PC-9 (cell line): ENCODE results near the gene AMOT. TPM values are rescaled to one million over a fixed set of nuclear protein-coding genes. Genes with fewer than 3 reads are reported as not detected.

Source experiments
- BruUV-seq: library from RNA; stranded (reverse); fragments of 400-500 nt; replicated peaks from 2 replicates; lab custom pipeline; 2021; lab: Mats Ljungman, UMichigan
- CTCF ChIA-PET: fragments of 300-600 bp; sonication (Branson Sonifier 250); formaldehyde crosslinking; loops from one replicate; lab custom pipeline; 2022; ENCODE audit warnings: antibody characterized with exemption; lab: Charles Lee
- POLR2A ChIA-PET: fragments of 300-600 bp; sonication (Branson Sonifier 250); formaldehyde crosslinking; loops from one replicate; lab custom pipeline; 2022; ENCODE audit warnings: antibody characterized with exemption; ENCODE audit not compliant: unreplicated experiment; lab: Charles Lee
- DNase-seq, 2 experiments: peaks; one replicate each; pipeline versions ENCODE4 v3.0.0 to v3.0.0-alpha.2; 2015 to 2022; ENCODE audit warnings: mixed read lengths in 1 of 2
- H2AFZ ChIP-seq: fragments of 200-600 bp; sonication (generic); 2 replicates; pipeline ENCODE4 v1.8.1; 2017; ENCODE audit warnings: antibody characterized with exemption
- H3F3A ChIP-seq: fragments of 200-600 bp; sonication (generic); 2 replicates; pipeline ENCODE4 v1.8.1; 2017; ENCODE audit warnings: antibody characterized with exemption, mild to moderate bottlenecking, low read depth; ENCODE audit not compliant: insufficient read depth
- H3K27ac ChIP-seq: fragments of 200-600 bp; sonication (generic); 2 replicates; pipeline ENCODE4 v1.6.1; 2016; ENCODE audit warnings: mixed run types
- H3K27me3 ChIP-seq: fragments of 200-600 bp; sonication (generic); 2 replicates; pipeline ENCODE4 v1.6.1; 2016; ENCODE audit warnings: low read depth, mixed run types; ENCODE audit not compliant: insufficient read depth
- H3K36me3 ChIP-seq: fragments of 200-600 bp; sonication (generic); 2 replicates; pipeline ENCODE4 v1.6.1; 2016; ENCODE audit warnings: low read depth, mixed run types
- H3K4me1 ChIP-seq: fragments of 200-600 bp; sonication (generic); replicated peaks from 2 replicates; pipeline ENCODE4 v1.6.1; 2016; ENCODE audit warnings: mixed run types; ENCODE audit not compliant: insufficient read depth
- H3K4me2 ChIP-seq: fragments of 200-600 bp; sonication (generic); 2 replicates; pipeline ENCODE4 v1.6.1; 2017; ENCODE audit warnings: mixed run types
- H3K4me3 ChIP-seq: fragments of 200-600 bp; sonication (generic); 2 replicates; pipeline ENCODE4 v1.6.1; 2016; ENCODE audit warnings: mixed run types
- H3K79me2 ChIP-seq: fragments of 200-600 bp; sonication (generic); 2 replicates; pipeline ENCODE4 v1.6.1; 2017; ENCODE audit warnings: low read depth, mixed run types
- H3K9me2 ChIP-seq: fragments of 200-600 bp; sonication (generic); 2 replicates; pipeline ENCODE4 v1.8.1; 2017; ENCODE audit warnings: mild to moderate bottlenecking; ENCODE audit not compliant: insufficient read depth
- H3K9me3 ChIP-seq: fragments of 200-600 bp; sonication (generic); 2 replicates; pipeline ENCODE4 v1.8.1; 2016; ENCODE audit warnings: low read depth; ENCODE audit not compliant: insufficient read depth
- H4K20me1 ChIP-seq: fragments of 200-600 bp; sonication (generic); 2 replicates; pipeline ENCODE4 v1.8.1; 2017; ENCODE audit not compliant: insufficient read depth
- EZH2 ChIP-seq: fragments of 200-600 bp; sonication (generic); IDR thresholded peaks from 2 replicates; pipeline ENCODE4 v1.8.0; 2017; ENCODE audit warnings: antibody characterized with exemption, low read depth
- intact Hi-C: fragments of 100-400 bp; cut with micrococcal nuclease; formaldehyde crosslinking; loops from one replicate; pipeline ENCODE4 v1.10.0; 2022; ENCODE audit not compliant: unreplicated experiment
- total RNA-seq: library from RNA; stranded (reverse); gene quantifications from 2 replicates; pipeline ENCODE4 v1.2.3, GENCODE V29; 2021
- TF ChIP-seq, protein P1 (sequence below): fragments of 200-600 bp; sonication (generic); conservative IDR thresholded peaks from 2 replicates; pipeline ENCODE4 v1.6.1; 2017; ENCODE audit warnings: mixed run types, antibody characterized with exemption, mild to moderate bottlenecking, moderate library complexity

The AMOT gene
- total RNA-seq, 1 experiment from 2014 or later: 88.0 TPM

DNA sequence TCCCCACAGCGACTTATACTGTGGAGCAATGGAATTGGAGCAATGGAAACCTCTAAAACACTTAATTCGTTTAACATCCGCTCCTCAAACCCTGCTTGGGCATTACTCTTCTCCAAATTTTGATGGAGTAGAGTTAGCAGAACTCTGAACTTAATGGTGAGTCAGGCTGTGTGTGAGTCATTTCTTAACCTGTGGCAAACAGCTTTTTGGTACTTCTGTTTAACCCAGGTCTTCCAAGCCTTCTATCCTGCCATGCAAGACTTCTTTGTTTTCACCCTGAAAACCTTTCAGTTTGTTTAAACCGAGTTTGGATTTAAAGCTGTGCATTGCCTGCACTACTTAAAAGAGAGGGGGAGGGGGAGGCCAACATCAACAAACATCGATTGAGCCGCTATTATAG lies 3.6 kb upstream of the AMOT start:
- peaks cover 24% of the 10 kb centered on the region for H3K4me1 ChIP-seq
- H3K79me2 ChIP-seq: 0 out of 2 replicates have a peak, but pooled peaks cover 1% of the 10 kb centered on the region
- no peak for TF ChIP-seq EZH2
- TF ChIP-seq, protein P1, sequence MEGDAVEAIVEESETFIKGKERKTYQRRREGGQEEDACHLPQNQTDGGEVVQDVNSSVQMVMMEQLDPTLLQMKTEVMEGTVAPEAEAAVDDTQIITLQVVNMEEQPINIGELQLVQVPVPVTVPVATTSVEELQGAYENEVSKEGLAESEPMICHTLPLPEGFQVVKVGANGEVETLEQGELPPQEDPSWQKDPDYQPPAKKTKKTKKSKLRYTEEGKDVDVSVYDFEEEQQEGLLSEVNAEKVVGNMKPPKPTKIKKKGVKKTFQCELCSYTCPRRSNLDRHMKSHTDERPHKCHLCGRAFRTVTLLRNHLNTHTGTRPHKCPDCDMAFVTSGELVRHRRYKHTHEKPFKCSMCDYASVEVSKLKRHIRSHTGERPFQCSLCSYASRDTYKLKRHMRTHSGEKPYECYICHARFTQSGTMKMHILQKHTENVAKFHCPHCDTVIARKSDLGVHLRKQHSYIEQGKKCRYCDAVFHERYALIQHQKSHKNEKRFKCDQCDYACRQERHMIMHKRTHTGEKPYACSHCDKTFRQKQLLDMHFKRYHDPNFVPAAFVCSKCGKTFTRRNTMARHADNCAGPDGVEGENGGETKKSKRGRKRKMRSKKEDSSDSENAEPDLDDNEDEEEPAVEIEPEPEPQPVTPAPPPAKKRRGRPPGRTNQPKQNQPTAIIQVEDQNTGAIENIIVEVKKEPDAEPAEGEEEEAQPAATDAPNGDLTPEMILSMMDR: no peak
- no peaks in the 10 kb centered on the region; the same call in 1 of the 2 replicates for H3F3A ChIP-seq
- no peaks in the 10 kb centered on the region for H3K9me2 ChIP-seq
- H3K27me3 ChIP-seq: no peaks in the 10 kb centered on the region
- peak overlapping the region; percentile 21; the same call in 1 of the 2 replicates for H3K4me2 ChIP-seq
- ChIA-PET POLR2A (no interaction called here), CTCF (interaction anchor here (0.9 kb wide), 1 partner anchor 202 kb away, joined by 3 read pairs; no protein-coding TSS in a partner anchor)
- peak in 1 of 2 experiments; percentile 40 for DNase-seq
- intact Hi-C loops: loop anchor here (5.0 kb wide), 1 partner anchor 37 kb away; no protein-coding TSS in a partner anchor
- no peaks in the 10 kb centered on the region for H3K36me3 ChIP-seq
- BruUV-seq: no TSS peak
- H3K9me3 ChIP-seq: no peaks in the 10 kb centered on the region
- H3K4me3 ChIP-seq: no peak overlapping the region
- H2AFZ ChIP-seq: no peak overlapping the region
- no peaks in the 10 kb centered on the region for H4K20me1 ChIP-seq
- no peak overlapping the region for H3K27ac ChIP-seq

DNA sequence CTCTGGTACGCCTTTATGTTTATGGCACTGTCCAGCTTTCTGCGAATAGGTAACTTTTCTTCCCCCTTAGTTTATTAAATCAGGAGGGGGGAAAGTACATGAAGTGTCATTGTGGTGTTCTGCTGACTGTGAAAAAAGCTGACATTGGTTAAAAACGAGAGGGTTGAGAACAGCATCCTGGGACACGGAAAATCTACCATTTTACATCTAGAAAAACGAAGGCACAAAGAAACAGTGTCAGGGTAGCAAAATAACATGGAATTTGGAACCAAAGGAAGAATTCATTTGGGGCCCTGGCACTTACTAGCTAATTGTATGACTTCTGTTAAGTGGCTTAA lies 1.2 kb upstream of the AMOT start:
- DNase-seq: no peak
- Histone ChIP-seq H3K9me3 (no peaks in the 10 kb centered on the region), H2AFZ (peak overlapping the region; percentile 61), H3K4me2 (peak overlapping the region; percentile 91), H3K79me2 (peaks cover 26% of the 10 kb centered on the region), H3F3A (no peaks in the 10 kb centered on the region; the same call in 1 of the 2 replicates), H3K4me3 (peak overlapping the region; percentile 85; the same call in 1 of the 2 replicates), H3K27me3 (no peaks in the 10 kb centered on the region), H3K4me1 (peaks cover 34% of the 10 kb centered on the region), H4K20me1 (no peaks in the 10 kb centered on the region), H3K27ac (no peak overlapping the region), H3K9me2 (no peaks in the 10 kb centered on the region; the same call in 1 of the 2 replicates), H3K36me3 (no peaks in the 10 kb centered on the region)
- TF ChIP-seq EZH2: no peak
- TF ChIP-seq, protein P1: no peak
- BruUV-seq: TSS peak; percentile 36
- ChIA-PET CTCF (interaction anchor here (0.9 kb wide), 1 partner anchor 10 kb away, joined by 6 read pairs; no protein-coding TSS in a partner anchor), POLR2A (interaction anchor here (0.7 to 0.8 kb wide), 4 partner anchors 10 to 1160 kb away, joined by 3 to 8 read pairs (median 6); no protein-coding TSS in a partner anchor)
- intact Hi-C loops: loop anchor here (1.0 to 5.0 kb wide), 3 partner anchors 10 to 125 kb away; no protein-coding TSS in a partner anchor

DNA sequence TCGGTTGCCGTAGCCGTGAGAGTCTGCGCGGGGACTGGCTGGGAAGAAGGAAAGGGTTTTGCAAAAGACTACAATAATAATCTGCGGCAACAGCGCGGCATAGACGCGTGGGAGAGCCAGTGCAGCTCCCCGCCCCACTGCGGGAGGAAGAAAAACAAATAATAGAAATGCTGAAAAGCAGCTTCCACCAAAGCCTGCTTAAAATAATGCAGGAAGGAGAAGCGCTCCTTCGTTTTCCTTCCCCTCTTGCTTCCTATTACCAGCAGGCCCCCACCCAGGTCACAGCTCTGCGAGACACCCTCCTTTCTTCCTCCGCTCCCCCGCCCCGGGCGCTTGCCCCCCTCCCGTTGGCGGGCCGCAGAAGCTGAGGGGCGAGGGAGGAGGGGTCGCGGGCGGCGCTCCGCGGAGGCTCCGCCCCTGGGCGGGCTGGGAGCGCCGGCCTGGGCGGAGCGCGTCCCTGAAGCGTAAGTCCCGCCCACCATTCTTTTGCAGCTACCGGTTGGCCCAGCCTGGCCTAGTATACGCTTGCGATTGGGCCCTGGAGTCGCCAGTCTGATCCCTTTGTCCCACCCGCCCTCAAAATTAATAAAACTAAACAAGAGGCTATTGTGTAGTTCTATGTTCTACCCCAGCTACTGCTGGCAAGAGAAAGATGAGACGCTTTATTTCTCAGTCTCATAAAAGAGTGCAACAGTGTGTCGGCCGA lies 636 bp upstream of the AMOT start:
- Histone ChIP-seq H3K79me2 (peaks cover 31% of the 10 kb centered on the region), H3K4me1 (peaks cover 34% of the 10 kb centered on the region), H3K9me2 (no peaks in the 10 kb centered on the region; the same call in 1 of the 2 replicates), H3K4me2 (peak overlapping the region; percentile 91), H4K20me1 (no peaks in the 10 kb centered on the region), H3F3A (no peaks in the 10 kb centered on the region; the same call in 1 of the 2 replicates), H2AFZ (peak overlapping the region; percentile 98), H3K36me3 (peaks cover 4% of the 10 kb centered on the region; the same call in 1 of the 2 replicates), H3K27ac (peak overlapping the region; percentile 48; the same call in 1 of the 2 replicates), H3K27me3 (no peaks in the 10 kb centered on the region), H3K4me3 (peak overlapping the region; percentile 85), H3K9me3 (no peaks in the 10 kb centered on the region)
- intact Hi-C loops: loop anchor here (1.0 to 5.0 kb wide), 3 partner anchors 10 to 126 kb away; no protein-coding TSS in a partner anchor
- POLR2A ChIA-PET: interaction anchor here (0.6 to 0.8 kb wide), 5 partner anchors 10 to 991 kb away, joined by 3 to 8 read pairs (median 7); no protein-coding TSS in a partner anchor
- CTCF ChIA-PET: interaction anchor here (0.5 to 0.9 kb wide), 2 partner anchors 10 to 160 kb away, joined by 3 to 6 read pairs; no protein-coding TSS in a partner anchor
- no peak for TF ChIP-seq EZH2
- TF ChIP-seq, protein P1: no peak
- no TSS peak for BruUV-seq
- peak; percentile 85 to 91 for DNase-seq
